HG03558 (cell line): Measurements from ENCODE around the gene ESYT3.

Experiments
- ATAC-seq: cut with Tn5 transposase; IDR thresholded peaks from one replicate; pipeline ENCODE4 v1.9.1; 2021; ENCODE audit warnings: moderate number of reproducible peaks; ENCODE audit not compliant: unreplicated experiment; ENCODE audit errors: extremely low read depth

The ESYT3 gene

DNA sequence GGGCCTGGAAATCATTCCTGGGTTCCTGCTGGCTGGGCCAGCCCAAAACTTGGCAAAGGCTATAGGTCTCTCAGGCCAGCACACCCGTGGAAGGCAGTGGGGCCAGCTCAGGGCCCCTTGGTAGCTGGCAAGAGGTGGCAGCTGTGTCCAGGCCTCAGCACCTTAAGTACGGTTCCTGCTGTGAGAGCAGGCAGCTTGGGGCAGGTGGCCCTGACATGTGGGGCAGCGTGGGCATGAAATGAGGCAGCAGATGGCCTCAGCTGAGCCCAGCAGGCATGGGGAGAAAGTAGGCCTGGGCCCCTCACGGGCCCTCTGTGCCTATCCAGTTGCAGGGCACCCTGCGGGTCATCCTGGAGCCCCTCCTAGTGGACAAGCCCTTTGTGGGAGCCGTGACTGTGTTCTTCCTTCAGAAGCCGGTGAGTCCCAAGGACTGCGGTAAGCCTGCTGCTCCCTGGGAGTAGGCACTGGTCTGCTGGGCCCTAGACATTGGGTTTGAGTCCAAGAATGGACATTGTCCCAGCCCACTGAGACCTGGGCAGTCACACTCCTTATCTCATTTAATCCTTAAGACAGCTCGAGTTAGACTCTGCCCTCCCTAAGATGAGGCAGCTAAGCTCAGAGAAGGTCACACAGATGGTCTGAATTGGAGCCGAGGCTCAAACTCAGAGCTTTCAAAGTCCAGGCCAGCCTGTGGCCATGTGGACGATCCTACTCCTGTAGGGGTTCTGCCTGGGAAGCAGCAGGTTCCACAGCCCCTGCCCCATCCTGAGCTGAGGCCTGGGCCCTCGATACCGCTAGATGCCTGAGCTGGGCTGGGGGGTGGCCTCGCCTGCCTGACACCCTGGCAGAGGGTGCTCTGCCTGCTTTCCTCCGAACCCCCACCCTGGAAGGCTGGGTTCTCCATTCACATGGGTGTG, 25.5 kb downstream of the ESYT3 start:
- ATAC-seq = no peak

DNA sequence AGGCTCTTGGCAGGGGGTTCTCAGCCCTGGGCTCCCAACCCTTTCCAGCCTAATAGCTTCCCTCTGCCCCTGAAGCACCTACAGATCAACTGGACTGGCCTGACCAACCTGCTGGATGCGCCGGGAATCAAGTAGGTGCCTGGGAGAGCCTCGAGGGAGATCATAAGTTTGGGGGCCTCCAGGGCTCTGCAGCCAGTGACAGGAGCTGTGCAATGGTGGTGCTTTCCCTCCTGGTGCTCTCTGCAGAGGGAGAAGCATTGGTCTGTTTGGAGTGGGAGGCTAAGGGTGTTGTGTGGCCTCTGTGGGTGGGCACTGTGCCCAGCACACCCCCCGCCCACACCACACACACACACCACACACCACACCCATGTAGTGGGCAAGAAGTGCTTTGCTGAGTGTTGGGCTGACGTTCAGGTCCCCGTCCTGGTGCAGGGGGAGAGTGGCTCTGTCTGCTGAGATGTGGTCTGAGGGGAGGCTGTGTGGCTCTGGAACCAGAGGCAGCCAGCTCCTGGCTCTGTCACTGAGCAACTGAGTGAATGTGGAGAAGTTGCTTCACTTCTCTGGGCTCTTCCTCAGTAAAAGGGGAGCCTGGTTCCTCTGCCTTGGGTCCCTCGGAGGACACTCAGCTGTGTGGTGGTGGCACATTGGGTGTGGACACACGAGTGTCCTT, 26.3 kb downstream of the ESYT3 start:
- no peak for ATAC-seq

DNA sequence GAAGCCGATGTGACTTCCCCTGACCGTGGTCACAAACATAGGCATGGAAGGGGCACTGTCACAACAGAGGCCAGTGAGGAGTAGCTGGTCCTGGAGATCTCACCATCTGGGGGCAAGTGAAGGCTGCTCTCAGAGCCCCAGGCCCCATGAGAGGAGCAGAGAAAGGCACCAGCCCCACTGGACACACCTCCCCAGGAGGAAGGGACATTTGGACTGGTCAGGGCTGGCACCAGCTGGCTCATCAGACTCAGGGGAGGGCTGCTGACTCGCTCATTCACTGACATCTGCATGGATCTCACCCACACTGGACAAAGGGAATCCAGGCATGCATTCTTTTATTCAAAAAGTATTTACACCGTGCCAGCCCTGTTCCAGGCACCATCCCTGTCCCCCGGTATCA, 26.8 kb downstream of the ESYT3 start:
- ATAC-seq = no peak

DNA sequence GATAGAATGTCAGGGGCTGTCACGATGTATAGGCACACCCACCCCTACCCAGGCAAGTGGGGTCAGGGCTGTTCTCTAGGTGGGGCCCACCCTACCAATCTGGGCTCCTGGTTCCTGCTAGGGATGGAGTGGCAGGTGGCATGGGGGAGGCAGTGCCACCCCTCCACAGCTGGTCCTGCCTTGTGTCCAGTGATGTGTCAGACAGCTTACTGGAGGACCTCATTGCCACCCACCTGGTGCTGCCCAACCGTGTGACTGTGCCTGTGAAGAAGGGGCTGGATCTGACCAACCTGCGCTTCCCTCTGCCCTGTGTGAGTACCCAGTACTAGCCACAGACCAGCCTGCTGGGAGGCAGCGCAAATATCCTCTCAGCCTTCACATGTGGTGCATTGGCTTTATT, 27.5 kb downstream of the ESYT3 start:
- no peak for ATAC-seq

DNA sequence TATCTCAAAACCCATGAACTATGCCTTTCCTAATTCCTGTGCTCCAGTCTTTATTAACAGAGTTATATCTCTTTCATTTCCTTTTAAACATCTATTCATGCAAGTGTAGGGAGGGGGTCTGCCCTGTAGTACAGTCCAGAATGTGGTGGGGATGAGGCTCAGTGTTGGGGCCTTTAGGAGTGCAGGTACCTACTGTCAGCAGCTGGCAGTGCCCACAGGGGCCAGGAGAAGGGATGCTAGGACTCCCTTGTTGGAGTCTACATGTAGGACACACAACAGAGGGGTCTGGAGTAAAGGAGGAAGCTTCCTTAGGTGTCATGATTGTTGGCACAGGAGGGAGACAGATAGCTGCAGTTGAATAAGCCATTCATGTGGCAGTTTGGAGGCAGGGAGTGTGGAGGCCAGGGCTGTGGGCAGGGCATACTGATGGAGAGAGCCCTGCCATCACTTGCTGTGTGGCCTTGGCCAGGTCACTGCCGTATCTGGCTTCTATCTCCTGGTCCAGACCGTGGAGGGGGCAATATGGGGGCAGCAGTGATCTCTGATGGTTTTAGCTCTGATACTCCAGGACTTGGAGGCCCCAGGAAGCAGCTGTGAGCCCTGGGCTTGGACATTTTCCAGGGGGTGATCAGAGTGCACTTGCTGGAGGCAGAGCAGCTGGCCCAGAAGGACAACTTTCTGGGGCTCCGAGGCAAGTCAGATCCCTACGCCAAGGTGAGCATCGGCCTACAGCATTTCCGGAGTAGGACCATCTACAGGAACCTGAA, 29.5 kb downstream of the ESYT3 start:
- no peak for ATAC-seq

DNA sequence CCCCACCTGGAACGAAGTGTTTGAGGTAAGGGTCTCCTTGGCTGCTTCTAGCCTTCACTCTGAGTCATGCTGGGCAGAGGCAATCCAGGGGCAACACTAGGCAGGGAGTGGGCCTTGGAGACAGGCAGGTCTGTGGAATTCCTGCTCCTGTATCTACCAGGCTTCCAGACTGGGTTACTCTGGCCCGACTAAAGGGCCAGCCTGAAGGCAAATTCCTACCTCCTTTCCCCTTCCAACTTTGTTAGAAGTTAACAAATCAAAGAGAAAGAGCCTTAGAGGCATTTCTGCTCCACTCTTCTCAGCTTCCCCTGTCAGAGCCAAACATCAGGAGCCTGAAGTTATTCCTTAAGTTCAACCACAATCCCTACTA, 30.1 kb downstream of the ESYT3 start:
- no peak for ATAC-seq

DNA sequence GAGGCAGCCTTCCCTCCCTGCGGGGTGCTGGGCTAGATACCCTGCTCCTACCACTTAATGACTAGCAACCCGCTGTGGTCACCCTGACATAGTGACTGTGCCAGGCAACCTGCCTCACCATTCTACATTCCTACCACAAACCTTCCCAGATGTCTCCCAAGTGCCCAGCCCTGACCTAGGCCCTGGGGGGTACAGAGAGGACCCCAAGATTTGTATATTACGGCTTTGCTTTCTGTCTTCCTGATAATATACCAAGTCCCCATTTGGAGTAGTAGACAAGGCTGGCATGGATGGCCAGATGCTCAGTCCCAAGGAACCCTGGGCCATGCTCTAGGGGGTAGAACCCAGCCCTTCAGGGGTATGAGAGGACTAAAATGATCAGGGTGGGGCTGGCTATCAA, 31.0 kb downstream of the ESYT3 start:
- ATAC-seq = no peak

DNA sequence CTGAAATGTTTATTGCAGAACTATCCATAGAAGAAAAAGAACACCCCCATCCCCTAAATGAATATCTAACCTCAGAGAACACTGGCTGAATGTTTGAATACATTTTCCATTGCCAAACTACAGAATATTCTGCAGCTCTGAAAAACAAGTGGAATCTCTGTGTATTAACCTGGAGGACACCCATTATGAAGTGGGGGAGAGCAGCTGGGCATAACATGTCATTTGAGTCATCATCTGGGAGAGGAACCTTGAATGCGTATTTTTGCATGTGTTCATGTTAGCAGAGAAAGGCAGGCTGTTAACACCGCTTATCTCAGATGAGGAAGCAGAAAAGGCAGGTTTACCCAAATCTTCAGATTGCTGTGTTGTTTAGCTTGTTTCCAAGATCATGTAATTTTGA, 31.5 kb downstream of the ESYT3 start:
- no peak for ATAC-seq

DNA sequence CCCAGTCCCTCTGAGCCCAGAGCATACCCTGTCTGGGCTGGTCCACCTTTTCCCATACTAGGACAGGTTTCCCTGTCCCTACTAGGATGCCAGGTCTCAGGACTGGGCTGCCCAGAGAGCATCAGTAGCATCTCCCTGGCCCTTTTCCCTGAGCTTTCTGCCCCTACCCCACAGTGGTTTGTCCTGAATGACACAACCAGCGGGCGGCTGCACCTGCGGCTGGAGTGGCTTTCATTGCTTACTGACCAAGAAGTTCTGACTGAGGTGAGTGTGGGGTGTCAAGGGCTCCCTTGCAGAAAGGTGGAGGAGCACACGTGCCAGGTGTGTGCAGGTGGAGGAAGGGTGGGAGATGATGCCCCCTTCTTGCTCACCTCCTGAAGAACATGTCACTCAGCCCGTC, 33.5 kb downstream of the ESYT3 start:
- no peak for ATAC-seq

DNA sequence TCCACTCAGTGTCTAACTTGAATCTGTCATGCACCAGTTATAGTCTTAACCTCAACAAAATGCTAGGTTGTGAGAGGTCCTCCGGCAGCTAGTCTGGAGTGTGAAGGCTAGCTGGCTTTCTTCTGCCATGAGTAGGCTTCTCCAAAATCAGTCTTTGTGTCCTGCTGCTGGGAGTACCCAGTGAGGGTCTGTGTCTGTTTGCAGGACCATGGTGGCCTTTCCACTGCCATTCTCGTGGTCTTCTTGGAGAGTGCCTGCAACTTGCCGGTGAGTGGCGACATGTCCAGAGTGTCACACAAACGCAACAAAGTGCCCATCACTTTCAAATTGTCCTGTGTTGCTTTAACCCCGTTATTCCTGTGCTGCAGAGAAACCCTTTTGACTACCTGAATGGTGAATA, 34.0 kb downstream of the ESYT3 start:
- ATAC-seq = no peak

DNA sequence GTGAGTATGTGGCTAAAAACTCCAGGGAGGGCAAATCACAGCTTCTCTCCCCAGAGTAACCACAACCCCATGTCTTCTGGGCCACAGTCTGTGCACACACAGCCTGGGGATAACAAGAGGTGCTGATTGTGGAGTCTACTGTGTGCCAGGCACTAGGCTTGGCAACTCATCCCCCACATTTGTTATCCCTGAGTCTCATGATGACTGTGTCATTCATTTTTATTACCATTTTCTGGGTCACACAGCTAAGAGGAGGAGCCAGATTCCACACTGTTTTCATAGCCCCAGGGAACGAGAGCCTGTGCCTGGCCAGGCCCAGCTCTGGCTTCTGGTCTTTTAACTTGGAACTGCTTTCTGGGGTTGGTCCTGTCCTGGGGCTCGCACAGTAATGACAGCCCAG, 34.5 kb downstream of the ESYT3 start:
- ATAC-seq = no peak

DNA sequence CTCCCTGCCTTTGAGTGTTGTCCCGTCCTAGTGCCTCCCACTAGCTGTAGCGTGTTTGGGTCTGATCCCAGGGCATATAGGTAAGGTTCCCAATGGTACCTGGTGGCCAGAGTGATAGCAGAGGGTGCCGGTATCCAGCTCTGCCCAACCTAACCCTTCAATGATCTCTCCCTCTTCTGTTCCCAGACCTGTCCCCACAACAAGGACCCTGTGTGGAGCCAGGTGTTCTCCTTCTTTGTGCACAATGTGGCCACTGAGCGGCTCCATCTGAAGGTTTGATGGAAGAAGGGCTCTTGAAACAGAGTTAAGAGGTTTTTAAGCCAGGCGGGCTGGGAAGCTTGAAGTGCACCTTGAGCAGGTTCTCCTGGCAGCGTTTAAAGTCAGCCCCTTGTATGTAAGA, 35.5 kb downstream of the ESYT3 start:
- no peak for ATAC-seq

DNA sequence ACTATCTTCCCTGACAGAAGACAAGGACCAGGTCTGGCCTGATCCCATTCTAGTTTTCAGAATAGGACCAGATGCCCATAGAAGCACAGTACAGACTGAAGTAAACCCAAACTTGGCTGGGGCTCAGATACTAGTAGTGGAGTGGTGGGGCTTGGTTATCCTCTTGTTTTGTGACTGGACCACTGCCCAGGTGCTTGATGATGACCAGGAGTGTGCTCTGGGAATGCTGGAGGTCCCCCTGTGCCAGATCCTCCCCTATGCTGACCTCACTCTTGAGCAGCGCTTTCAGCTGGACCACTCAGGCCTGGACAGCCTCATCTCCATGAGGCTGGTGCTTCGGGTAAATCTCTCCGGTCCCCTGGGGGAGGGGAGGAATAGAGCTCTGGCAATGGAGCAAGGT, 36.3 kb downstream of the ESYT3 start:
- no peak for ATAC-seq

DNA sequence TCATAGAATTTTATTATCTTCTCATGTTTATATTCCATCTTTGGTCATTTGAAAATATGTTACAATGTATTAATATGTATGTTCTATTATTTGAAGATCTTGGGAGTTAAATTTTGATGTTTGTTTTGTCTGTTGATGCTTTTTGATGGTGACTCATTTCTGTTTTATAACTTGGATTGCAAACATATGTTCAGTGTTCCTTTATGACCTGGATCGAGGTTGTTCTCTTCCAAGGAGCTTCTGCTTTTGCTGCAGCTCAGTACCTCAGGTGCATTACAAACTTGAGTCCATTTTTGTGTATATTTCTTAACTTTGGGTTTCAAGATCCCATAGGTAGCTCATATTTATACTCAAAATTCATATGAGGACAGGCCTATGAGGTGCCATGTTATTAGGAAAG, 37.1 kb downstream of the ESYT3 start:
- no peak for ATAC-seq

DNA sequence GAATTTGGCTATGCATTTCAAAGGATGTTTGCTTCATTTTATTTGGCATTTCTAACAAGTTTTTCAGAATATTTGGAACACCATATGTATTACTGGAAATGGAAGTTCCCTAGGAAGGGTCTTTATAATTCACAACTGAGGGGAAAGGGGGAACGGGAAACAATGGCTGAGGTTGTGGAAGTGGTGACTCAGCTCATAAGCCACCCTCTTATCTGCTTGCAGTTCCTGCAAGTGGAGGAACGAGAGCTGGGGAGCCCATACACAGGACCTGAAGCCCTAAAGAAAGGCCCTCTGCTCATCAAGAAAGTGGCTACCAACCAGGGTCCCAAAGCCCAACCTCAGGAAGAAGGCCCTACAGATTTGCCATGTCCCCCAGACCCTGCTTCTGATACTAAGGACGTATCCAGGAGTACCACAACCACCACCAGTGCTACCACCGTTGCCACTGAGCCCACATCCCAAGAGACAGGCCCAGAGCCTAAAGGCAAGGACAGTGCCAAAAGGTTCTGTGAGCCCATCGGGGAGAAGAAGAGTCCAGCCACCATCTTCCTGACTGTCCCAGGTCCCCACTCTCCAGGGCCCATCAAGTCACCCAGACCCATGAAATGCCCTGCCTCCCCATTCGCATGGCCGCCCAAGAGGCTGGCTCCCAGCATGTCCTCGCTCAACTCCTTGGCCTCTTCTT, 37.9 kb downstream of the ESYT3 start:
- ATAC-seq = no peak

DNA sequence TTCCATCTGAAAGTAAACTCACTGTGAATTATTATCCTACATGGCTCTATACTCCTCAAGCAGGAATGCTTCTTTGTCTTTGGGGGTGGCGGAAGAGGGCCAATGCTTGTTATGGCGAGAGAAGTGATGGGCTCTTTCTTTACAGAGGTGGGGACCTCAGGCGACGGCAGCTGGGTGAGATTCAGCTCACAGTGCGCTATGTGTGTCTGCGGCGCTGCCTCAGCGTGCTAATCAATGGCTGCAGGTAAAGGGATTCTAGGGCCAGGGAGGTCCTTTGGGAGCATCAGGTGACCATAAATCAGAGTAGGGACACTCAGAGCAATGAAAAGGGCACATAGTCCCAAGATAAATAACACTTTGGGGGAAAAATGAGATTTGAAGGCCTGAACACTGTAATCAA, 39.0 kb downstream of the ESYT3 start:
- ATAC-seq = no peak

DNA sequence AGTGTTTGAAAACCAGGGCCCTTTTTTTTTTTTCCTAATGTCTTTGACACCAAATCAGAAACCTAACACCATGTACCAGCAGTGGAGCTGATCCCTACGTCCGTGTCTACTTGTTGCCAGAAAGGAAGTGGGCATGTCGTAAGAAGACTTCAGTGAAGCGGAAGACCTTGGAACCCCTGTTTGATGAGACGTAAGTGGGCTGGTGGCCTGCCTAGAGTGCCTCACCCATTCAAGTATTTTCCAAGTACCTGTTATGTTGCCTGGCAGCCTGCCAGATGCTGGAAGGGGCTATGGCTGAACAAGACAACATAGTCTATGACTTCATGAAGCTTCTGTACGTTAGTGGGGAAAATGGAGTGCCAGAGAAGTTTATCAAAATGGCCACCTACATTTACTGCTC, 39.7 kb downstream of the ESYT3 start:
- no peak for ATAC-seq

DNA sequence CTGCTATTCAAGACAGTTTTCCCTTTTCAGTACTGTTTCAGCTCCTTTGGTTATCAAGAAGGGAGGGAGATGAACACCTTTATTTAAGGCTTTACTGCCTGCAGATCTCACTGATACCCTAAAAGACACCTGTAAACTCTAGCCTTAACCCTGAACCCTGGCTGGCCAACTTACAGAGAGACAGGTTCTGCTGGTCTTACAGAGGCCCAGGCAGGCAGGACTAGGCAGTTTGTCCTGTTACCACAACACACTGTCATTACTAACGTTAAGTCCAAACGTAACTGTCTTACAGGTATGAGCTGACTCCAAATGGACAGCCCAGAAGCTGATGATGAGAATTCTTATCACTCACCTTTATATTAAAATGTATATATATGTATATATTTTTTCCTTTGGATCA, 42.1 kb downstream of the ESYT3 start:
- ATAC-seq = no peak

DNA sequence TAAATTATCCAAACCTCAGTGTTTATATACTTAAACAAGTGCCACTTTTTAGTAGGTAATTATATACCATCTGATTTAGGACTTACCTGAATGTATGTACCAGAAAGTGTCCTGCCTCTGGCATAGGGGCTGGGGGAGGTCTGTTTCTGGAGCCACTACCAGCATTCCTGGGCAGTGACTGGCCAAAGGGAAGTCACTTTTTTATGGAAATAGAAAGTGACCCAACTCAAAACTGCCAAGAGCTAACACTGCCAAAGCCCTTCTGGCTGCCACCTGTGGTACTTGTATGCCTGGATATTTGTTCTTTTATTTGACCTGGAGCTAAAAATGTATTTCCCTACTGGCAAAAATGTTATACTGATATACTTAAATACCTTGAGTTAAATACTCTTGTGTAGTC, 42.7 kb downstream of the ESYT3 start:
- ATAC-seq = no peak

DNA sequence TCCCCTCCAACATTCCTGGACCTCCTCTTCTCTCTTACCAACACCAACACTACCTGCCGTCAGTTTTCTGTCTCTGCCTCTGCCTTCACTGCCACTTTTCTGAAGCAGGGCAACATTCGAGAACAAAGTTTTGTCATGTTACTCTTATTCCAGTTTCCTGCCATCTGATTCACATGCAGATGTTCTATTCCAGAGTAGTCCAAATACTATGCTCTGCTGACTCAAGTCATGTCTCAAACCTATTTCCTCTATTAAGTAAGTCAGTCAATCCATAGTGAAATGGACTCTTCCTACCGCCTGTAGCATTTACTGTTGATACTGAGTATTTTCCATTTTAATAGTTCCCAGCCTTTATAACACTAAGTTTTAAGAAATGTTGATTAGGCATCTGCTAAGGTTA, 43.4 kb downstream of the ESYT3 start:
- no peak for ATAC-seq

DNA sequence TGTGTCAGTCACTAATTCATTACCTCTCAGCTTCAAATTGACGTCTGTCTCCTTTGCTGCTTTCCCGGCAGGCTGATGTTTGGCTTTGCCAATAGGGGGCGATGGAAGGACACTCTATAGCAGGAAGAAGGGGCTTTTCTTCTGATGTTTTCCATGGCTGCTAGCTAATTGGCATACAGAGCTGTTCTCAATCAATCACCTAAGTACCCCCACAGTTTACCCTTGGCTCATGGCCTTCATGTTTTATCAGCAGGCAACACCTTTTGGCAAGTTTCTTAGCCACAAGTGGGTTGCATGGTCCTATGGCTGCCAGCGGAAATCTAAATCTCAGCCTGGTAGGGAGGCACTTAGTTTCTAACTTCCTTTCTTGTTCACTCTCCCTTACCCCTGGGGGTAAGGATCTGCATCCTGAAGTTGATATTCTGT, 45.0 kb downstream of the ESYT3 start:
- ATAC-seq = no peak
